GM12878 (cell line): ENCODE results near the gene FBLN1. TPM values are rescaled to one million over a fixed set of nuclear protein-coding genes. Genes with fewer than 3 reads are reported as not detected.

ENCODE experiments used
- ATAC-seq: fragments of 200-7000 bp; cut with Tn5 transposase; 3 replicates; pipeline ENCODE4 v1.9.1; 2020; ENCODE audit warnings: mild to moderate bottlenecking, moderate library complexity
- BruUV-seq: library from RNA; stranded (reverse); fragments of 400-500 nt; replicated peaks from 2 replicates; lab custom pipeline; 2021; lab: Mats Ljungman, UMichigan
- CTCF ChIA-PET: fragments of 300-600 bp; sonication (Branson Sonifier 250); formaldehyde crosslinking; extraction: SDS; loops from one replicate; lab custom pipeline; 2021; ENCODE audit warnings: inconsistent platforms; lab: Yijun Ruan, JAX
- POLR2A ChIA-PET: fragments of 350-600 bp; formaldehyde crosslinking; extraction: SDS; loops from one replicate; lab custom pipeline; 2021; ENCODE audit warnings: inconsistent platforms; lab: Charles Lee
- RAD21 ChIA-PET: fragments of 300-600 bp; sonication (Branson Sonifier 250); formaldehyde crosslinking; loops from one replicate; lab custom pipeline; 2023; ENCODE audit warnings: antibody characterized with exemption; ENCODE audit not compliant: unreplicated experiment; lab: Charles Lee
- SMC1A ChIA-PET: fragments of 300-600 bp; sonication (Branson Sonifier 250); formaldehyde crosslinking; loops from one replicate; lab custom pipeline; 2023; ENCODE audit not compliant: unreplicated experiment, uncharacterized antibody; lab: Charles Lee
- DNase-seq: peaks from one replicate; pipeline ENCODE4 v3.0.0-alpha.2; 2011; ENCODE audit warnings: low read depth, low spot score
- FAIRE-seq: peaks from 3 replicates; lab custom pipeline; 2011; peaks lifted over from hg19 to GRCh38; lab: Jason Lieb, UNC
- H2AFZ ChIP-seq: 2 replicates; pipeline ENCODE4 v1.6.0; 2011; ENCODE audit warnings: low read depth, low read length, control low read depth; ENCODE audit not compliant: control insufficient read depth
- H3K27ac ChIP-seq: 2 replicates; pipeline ENCODE4 v1.5.1; 2011; ENCODE audit warnings: control low read depth; ENCODE audit not compliant: control insufficient read depth, insufficient read depth
- H3K27me3 ChIP-seq, 2 experiments: replicated peaks in 1 of 2; 2 replicates each; pipeline versions ENCODE4 v1.6.0 to v1.6.1; 2011; ENCODE audit warnings: low read length in 1 of 2; ENCODE audit not compliant: control insufficient read depth in 2 of 2, insufficient read depth in 2 of 2
- H3K36me3 ChIP-seq, 2 experiments: 2 replicates each; pipeline ENCODE4 v1.5.1; 2011; ENCODE audit warnings: low read length in 1 of 2; ENCODE audit not compliant: control insufficient read depth in 2 of 2, insufficient read depth in 2 of 2
- H3K4me1 ChIP-seq: 2 replicates; pipeline ENCODE4 v1.6.1; 2011; ENCODE audit warnings: mild to moderate bottlenecking, low read length, moderate library complexity, mixed read lengths; ENCODE audit not compliant: control insufficient read depth, insufficient read depth
- H3K4me2 ChIP-seq: 2 replicates; pipeline ENCODE4 v1.6.0; 2011; ENCODE audit warnings: control low read depth; ENCODE audit not compliant: control insufficient read depth, insufficient read depth
- H3K4me3 ChIP-seq: fragments of 200-600 bp; sonication (generic); 2 replicates; pipeline ENCODE4 v1.5.1; 2016
- H3K79me2 ChIP-seq: 2 replicates; pipeline ENCODE4 v1.6.0; 2011; ENCODE audit warnings: low read length; ENCODE audit not compliant: control insufficient read depth, insufficient read depth
- H3K9ac ChIP-seq: 2 replicates; pipeline ENCODE4 v1.8.0; 2011; ENCODE audit warnings: low read length, control low read depth, mixed read lengths; ENCODE audit not compliant: control insufficient read depth, insufficient read depth
- H3K9me3 ChIP-seq: replicated peaks from 3 replicates; pipeline ENCODE4 v1.5.1; 2011; ENCODE audit warnings: mild to moderate bottlenecking, low read length; ENCODE audit not compliant: control insufficient read depth, insufficient read depth
- H4K20me1 ChIP-seq: 2 replicates; pipeline ENCODE4 v1.6.0; 2011; ENCODE audit not compliant: control insufficient read depth, insufficient read depth
- BACH1 ChIP-seq: fragments of 450-650 bp; IDR thresholded peaks from 2 replicates; pipeline ENCODE4 v1.6.1; 2017; ENCODE audit warnings: mild to moderate bottlenecking, borderline replicate concordance
- NBN ChIP-seq: fragments of 450-650 bp; IDR thresholded peaks from 2 replicates; pipeline ENCODE4 v1.6.1; 2016
- NRF1 ChIP-seq: conservative IDR thresholded peaks from 2 replicates; pipeline ENCODE4 v1.6.1; 2011; ENCODE audit warnings: mild to moderate bottlenecking, low read depth, low read length, improper control_type of control experiment
- POLR2A ChIP-seq: IDR thresholded peaks from 2 replicates; pipeline ENCODE4 v1.6.1; 2011; ENCODE audit warnings: low read depth, mild to moderate bottlenecking, low read length
- RB1 ChIP-seq: fragments of 450-650 bp; formaldehyde crosslinking; IDR thresholded peaks from 2 replicates; pipeline ENCODE4 v1.6.1; 2017; ENCODE audit warnings: mild to moderate bottlenecking, borderline replicate concordance
- SMAD5 ChIP-seq: IDR thresholded peaks from 2 replicates; pipeline ENCODE4 v1.6.1; 2016; ENCODE audit warnings: antibody characterized with exemption, low read depth
- TAF1 ChIP-seq: IDR thresholded peaks from 2 replicates; pipeline ENCODE4 v1.6.1; 2011; ENCODE audit warnings: mild to moderate bottlenecking, low read depth, low read length, borderline replicate concordance
- YBX1 ChIP-seq: fragments of 450-650 bp; IDR thresholded peaks from 2 replicates; pipeline ENCODE4 v1.6.1; 2016; ENCODE audit warnings: antibody characterized with exemption
- WGBS: methylation state at CpG from one replicate; pipeline ENCODE4 v1.1.6; 2016; ENCODE audit warnings: low lambda C conversion rate; ENCODE audit not compliant: insufficient replicate concordance, insufficient coverage; ENCODE audit errors: missing lambda C conversion rate; 5-methylcytosine and 5-hydroxymethylcytosine counted together
- in situ Hi-C: fragments of 300-500 bp; cut with MboI; formaldehyde crosslinking; loops from 9 replicates; pipeline ENCODE4 v1.14.3; 2018; ENCODE audit warnings: mixed read lengths
- intact Hi-C: fragments of 100-400 bp; cut with micrococcal nuclease; formaldehyde crosslinking; loops from one replicate; pipeline ENCODE4 v1.14.2; 2022; ENCODE audit not compliant: unreplicated experiment
- polyA plus RNA-seq, 11 experiments: library from polyadenylated mRNA; depleted of rRNA in 4 of 11; unstranded in 6 of 11; stranded (reverse) in 5 of 11; fragments of >200 nt; fragmentation: Nextera tagmentation in 4 of 11; fragmentation: Illumina TruSeq in 1 of 11; extraction: Ambion mirVana in 4 of 11; extraction: Trizol in 1 of 11; gene quantifications; 1 replicate in 1 of 11; 2 replicates in 10 of 11; pipeline versions ENCODE4 v1.2.1 to v1.2.3, GENCODE V29; 2011 to 2016; ENCODE audit warnings: inconsistent platforms in 2 of 11, missing spikeins in 2 of 11, low read depth in 1 of 11
- total RNA-seq, 4 experiments: library from RNA; depleted of rRNA in 3 of 4; stranded (reverse); fragments of >200 nt in 3 of 4; fragmentation: Illumina TruSeq in 1 of 4; extraction: Trizol in 1 of 4; gene quantifications; 2 replicates each; pipeline versions ENCODE4 v1.2.1 to v1.2.3, GENCODE V29; 2013 to 2021
- TF ChIP-seq, protein P1 (sequence below): IDR thresholded peaks from 2 replicates; pipeline ENCODE4 v1.6.1; 2011; ENCODE audit warnings: borderline replicate concordance, low read depth, mild to moderate bottlenecking, moderate library complexity, low read length; ENCODE audit not compliant: insufficient read depth, poor library complexity, severe bottlenecking
- TF ChIP-seq, protein P2 (sequence below): IDR thresholded peaks from 2 replicates; pipeline ENCODE4 v1.6.1; 2012; ENCODE audit warnings: low read length, inconsistent platforms
- TF ChIP-seq, protein P3 (sequence below): fragments of 450-650 bp; IDR thresholded peaks from 2 replicates; pipeline ENCODE4 v1.6.1; 2016; ENCODE audit warnings: mild to moderate bottlenecking
- TF ChIP-seq, protein P4 (sequence below): fragments of 450-650 bp; formaldehyde crosslinking; IDR thresholded peaks from 2 replicates; pipeline ENCODE4 v1.4.0; 2022; ENCODE audit warnings: mild to moderate bottlenecking, moderate library complexity
- TF ChIP-seq, protein P5 (sequence below): IDR thresholded peaks from 2 replicates; pipeline ENCODE4 v1.6.1; 2012; ENCODE audit warnings: mild to moderate bottlenecking, low read depth, low read length

FBLN1 gene
- total and polyA plus RNA-seq, 10 of the 15 experiments (the other 5 are each of a cell fraction or from before 2014, with no cell fraction given), result 0.20 to 0.51 TPM; not detected in 8

DNA sequence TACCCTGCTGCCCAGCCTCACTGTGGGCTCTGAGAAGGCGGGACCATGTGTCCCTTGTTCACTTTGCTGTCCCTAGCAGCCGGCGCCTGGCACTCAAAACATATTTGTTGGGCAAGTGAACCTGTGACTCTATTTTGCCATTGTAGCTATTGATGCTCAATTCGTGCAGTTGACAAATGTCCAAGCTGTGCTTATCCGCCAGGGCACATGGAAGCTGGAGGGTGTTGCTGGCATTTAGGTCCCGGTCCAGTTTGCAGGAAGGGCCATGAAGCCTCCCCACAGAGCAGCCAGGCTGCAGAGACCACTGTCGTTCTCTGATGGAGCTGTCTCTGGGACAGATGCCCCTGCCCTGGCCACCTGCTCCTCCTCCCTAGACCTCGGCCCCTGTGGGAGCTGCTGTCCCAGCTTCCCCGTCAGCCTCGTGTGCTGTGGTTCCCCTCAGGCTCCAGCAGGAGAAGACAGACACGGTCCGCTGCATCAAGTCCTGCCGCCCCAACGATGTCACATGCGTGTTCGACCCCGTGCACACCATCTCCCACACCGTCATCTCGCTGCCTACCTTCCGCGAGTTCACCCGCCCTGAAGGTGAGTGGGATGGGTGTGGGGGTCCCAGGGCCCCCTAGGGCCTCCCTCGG lies 71.5 kb downstream of the FBLN1 start:
- H3K27ac ChIP-seq, result no peak overlapping the region
- CTCF ChIA-PET, result interaction anchor here (1.0 kb wide), 1 partner anchor 398 kb away, joined by 3 read pairs; no protein-coding TSS in a partner anchor
- RAD21 ChIA-PET, result no interaction called here
- H3K4me3 ChIP-seq, result no peak overlapping the region
- FAIRE-seq, result no peak
- POLR2A ChIA-PET, result interaction anchor here (0.6 to 0.7 kb wide), 2 partner anchors 279 to 1114 kb away, joined by 3 to 4 read pairs; no protein-coding TSS in a partner anchor
- intact Hi-C loops, result no loop called here
- no peak overlapping the region for H3K9ac ChIP-seq
- no TSS peak for BruUV-seq
- no peak overlapping the region for H2AFZ ChIP-seq
- H3K9me3 ChIP-seq, result no peaks in the 10 kb centered on the region; the same call in 1 of the 3 replicates
- no peaks in the 10 kb centered on the region for H3K4me1 ChIP-seq
- H3K4me2 ChIP-seq, result no peak overlapping the region
- no peaks in the 10 kb centered on the region for H3K36me3 ChIP-seq
- 43% methylated on average over 23 of the region's 23 CpGs for WGBS
- DNase-seq, result no peak
- SMC1A ChIA-PET, result no interaction called here
- H3K79me2 ChIP-seq, result no peaks in the 10 kb centered on the region
- no peaks in the 10 kb centered on the region; a peak in 1 of 4 replicates for H3K27me3 ChIP-seq
- ATAC-seq, result no peak
- in situ Hi-C loops, result no loop called here
- H4K20me1 ChIP-seq, result no peaks in the 10 kb centered on the region
- TF ChIP-seq YBX1, result no peak
- no peak for TF ChIP-seq POLR2A
- TF ChIP-seq, protein P1, sequence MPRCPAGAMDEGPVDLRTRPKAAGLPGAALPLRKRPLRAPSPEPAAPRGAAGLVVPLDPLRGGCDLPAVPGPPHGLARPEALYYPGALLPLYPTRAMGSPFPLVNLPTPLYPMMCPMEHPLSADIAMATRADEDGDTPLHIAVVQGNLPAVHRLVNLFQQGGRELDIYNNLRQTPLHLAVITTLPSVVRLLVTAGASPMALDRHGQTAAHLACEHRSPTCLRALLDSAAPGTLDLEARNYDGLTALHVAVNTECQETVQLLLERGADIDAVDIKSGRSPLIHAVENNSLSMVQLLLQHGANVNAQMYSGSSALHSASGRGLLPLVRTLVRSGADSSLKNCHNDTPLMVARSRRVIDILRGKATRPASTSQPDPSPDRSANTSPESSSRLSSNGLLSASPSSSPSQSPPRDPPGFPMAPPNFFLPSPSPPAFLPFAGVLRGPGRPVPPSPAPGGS, result no peak
- TF ChIP-seq, protein P2, sequence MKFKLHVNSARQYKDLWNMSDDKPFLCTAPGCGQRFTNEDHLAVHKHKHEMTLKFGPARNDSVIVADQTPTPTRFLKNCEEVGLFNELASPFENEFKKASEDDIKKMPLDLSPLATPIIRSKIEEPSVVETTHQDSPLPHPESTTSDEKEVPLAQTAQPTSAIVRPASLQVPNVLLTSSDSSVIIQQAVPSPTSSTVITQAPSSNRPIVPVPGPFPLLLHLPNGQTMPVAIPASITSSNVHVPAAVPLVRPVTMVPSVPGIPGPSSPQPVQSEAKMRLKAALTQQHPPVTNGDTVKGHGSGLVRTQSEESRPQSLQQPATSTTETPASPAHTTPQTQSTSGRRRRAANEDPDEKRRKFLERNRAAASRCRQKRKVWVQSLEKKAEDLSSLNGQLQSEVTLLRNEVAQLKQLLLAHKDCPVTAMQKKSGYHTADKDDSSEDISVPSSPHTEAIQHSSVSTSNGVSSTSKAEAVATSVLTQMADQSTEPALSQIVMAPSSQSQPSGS, result no peak
- TF ChIP-seq, protein P3, sequence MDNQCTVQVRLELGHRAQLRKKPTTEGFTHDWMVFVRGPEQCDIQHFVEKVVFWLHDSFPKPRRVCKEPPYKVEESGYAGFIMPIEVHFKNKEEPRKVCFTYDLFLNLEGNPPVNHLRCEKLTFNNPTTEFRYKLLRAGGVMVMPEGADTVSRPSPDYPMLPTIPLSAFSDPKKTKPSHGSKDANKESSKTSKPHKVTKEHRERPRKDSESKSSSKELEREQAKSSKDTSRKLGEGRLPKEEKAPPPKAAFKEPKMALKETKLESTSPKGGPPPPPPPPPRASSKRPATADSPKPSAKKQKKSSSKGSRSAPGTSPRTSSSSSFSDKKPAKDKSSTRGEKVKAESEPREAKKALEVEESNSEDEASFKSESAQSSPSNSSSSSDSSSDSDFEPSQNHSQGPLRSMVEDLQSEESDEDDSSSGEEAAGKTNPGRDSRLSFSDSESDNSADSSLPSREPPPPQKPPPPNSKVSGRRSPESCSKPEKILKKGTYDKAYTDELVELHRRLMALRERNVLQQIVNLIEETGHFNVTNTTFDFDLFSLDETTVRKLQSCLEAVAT, result no peak
- TF ChIP-seq NBN, result no peak
- TF ChIP-seq, protein P4, sequence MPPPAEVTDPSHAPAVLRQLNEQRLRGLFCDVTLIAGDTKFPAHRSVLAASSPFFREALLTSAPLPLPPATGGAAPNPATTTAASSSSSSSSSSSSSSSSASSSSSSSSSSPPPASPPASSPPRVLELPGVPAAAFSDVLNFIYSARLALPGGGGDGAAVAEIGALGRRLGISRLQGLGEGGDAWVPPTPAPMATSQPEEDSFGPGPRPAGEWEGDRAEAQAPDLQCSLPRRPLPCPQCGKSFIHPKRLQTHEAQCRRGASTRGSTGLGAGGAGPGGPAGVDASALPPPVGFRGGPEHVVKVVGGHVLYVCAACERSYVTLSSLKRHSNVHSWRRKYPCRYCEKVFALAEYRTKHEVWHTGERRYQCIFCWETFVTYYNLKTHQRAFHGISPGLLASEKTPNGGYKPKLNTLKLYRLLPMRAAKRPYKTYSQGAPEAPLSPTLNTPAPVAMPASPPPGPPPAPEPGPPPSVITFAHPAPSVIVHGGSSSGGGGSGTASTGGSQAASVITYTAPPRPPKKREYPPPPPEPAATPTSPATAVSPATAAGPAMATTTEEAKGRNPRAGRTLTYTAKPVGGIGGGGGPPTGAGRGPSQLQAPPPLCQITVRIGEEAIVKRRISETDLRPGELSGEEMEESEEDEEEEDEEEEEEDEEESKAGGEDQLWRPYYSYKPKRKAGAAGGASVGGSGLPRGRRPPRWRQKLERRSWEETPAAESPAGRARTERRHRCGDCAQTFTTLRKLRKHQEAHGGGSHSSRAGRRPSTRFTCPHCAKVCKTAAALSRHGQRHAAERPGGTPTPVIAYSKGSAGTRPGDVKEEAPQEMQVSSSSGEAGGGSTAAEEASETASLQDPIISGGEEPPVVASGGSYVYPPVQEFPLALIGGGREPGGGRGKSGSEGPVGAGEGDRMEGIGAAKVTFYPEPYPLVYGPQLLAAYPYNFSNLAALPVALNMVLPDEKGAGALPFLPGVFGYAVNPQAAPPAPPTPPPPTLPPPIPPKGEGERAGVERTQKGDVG (CRISPR knock-in tag), result no peak
- TF ChIP-seq BACH1, result no peak
- no peak for TF ChIP-seq RB1
- TF ChIP-seq NRF1, result no peak
- TF ChIP-seq SMAD5, result no peak
- no peak for TF ChIP-seq TAF1
- TF ChIP-seq, protein P5, sequence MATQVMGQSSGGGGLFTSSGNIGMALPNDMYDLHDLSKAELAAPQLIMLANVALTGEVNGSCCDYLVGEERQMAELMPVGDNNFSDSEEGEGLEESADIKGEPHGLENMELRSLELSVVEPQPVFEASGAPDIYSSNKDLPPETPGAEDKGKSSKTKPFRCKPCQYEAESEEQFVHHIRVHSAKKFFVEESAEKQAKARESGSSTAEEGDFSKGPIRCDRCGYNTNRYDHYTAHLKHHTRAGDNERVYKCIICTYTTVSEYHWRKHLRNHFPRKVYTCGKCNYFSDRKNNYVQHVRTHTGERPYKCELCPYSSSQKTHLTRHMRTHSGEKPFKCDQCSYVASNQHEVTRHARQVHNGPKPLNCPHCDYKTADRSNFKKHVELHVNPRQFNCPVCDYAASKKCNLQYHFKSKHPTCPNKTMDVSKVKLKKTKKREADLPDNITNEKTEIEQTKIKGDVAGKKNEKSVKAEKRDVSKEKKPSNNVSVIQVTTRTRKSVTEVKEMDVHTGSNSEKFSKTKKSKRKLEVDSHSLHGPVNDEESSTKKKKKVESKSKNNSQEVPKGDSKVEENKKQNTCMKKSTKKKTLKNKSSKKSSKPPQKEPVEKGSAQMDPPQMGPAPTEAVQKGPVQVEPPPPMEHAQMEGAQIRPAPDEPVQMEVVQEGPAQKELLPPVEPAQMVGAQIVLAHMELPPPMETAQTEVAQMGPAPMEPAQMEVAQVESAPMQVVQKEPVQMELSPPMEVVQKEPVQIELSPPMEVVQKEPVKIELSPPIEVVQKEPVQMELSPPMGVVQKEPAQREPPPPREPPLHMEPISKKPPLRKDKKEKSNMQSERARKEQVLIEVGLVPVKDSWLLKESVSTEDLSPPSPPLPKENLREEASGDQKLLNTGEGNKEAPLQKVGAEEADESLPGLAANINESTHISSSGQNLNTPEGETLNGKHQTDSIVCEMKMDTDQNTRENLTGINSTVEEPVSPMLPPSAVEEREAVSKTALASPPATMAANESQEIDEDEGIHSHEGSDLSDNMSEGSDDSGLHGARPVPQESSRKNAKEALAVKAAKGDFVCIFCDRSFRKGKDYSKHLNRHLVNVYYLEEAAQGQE, result no peak
